ENCODE measurements around the gene MESP1.

DNA sequence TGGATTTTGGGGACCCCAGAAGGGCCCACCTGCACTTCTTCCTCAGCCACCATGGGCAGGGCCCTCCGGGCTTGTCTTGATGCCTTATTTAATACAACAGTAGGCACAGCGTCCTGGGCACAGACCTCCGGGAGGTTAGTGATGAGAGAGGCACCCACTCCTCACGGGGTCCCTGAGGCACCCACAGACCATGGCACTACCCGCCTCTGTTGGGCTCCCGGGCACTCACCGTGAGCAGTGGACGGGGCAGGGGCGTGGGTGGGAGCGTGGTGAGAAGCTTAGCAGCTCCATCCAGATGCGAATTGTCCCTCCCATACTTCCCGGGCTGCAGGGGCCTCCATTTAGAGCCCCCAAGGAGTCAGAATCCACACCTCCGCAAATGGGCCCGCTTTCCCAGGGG, 24.8 kb upstream of the MESP1 start:
- no peak for TF ChIP-seq POLR2A (IDR thresholded peaks at IDR 0.05; ENCODE audit: low read depth, low read length)
- TF ChIP-seq TAF1 (IDR thresholded peaks at IDR 0.05; ENCODE audit: low read depth, low read length), result no peak
